T47D (cell line): ENCODE results near the gene GTF2I.
"Not testable (repeated sequence)": the region's sequence is repeated elsewhere in the genome, so short reads cannot be mapped to it uniquely, and the experiment has no call there.

ENCODE experiments used
- DNase-seq, 2 experiments: peaks; one replicate each; pipeline versions ENCODE4 v3.0.0 to v3.0.0-alpha.2; 2011 to 2012; ENCODE audit warnings: low read depth in 1 of 2, low spot score in 1 of 2
- JUND ChIP-seq: IDR thresholded peaks from 2 replicates; pipeline ENCODE4 v1.6.1; 2012; ENCODE audit warnings: low read depth
- in situ Hi-C: cut with HindIII; loops from 2 replicates; pipeline ENCODE4 v1.10.0; 2016; ENCODE audit warnings: low sequenced_read_pairs, low pct_unique_long_range_greater_than_20kb

GTF2I gene

DNA sequence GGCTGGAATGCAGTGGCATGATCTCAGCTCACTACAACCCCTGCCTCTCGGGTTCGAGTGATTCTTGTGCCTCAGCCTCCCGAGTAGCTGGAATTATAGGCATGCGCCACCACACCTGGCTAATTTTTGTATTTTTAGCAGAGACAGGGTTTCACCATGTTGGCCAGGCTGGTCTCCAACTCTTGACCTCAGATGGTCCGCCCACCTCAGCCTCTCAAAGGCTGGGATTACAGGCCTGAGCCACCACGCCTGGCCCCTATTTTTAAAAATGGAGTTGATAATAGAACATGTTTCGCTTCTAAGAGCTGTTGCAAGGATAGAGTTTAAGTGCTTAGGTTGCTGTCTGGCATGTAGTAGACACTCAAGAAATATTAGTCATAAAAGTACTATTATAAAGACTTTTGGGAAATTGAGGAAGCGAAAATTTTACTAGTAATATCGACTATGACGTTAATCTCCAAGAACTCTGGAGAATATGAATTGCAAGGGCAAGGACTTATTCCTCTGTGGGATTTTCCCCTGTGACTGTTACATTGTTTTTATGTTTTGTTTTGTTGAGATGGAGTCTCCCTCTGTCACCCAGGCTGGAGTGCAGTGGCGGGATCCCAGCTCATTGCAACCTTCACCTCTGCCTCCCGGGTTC is 7.9 kb downstream of the GTF2I start:
- no peak for TF ChIP-seq JUND
- DNase-seq = no peak
- in situ Hi-C loops = no loop called here

DNA sequence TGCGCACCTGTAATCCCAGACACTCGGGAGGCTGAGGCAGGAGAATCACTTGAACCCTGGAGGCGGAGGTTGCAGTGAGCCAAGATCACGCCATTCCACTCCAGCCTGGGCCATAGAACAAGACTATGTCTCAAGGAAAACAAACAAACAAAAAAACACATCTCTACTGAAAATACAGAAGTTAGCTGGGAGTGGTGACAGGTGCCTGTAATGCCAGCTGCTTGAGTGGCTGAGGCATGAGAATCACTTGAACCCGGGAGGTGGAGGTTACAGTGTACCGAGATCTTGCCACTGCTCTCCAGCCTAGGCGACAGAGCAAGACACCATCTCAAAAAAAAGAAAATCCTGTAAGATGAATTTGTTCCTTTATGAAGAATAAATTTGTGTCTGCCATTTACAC is 9.5 kb downstream of the GTF2I start:
- DNase-seq, in situ Hi-C loops: not testable (repeated sequence)

DNA sequence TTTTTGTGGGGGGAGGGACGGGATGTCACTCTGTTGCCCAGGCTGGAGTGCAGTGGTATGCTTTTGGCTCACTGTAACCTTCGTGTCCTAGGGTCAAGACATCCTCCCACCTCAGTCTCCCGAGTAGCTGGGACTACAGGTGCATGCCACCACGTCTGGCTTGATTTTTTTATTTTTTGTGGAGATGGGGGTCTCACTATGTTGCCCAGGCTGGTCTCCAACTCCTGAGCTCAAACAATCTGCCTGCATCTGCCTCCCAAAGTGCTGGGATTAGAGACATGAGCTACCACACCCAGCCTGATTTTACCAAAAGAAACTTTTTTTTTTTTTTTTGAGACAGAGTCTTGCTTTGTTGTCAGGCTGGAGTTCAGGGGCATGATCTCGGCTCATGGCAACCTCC is 10.0 kb downstream of the GTF2I start:
- DNase-seq = not testable (repeated sequence)

GRCh38 chr7:74671602-74672001 is 14.1 kb downstream of the GTF2I start:
- TF ChIP-seq JUND = no peak
- DNase-seq = no peak
- in situ Hi-C loops = no loop called here

More for the DNA sequence above, 10.0 kb downstream of the GTF2I start:
- in situ Hi-C loops = not testable (repeated sequence)

GRCh38 chr7:74672343-74672915 is 14.9 kb downstream of the GTF2I start:
- in situ Hi-C loops = no loop called here
- no peak for TF ChIP-seq JUND
- no peak for DNase-seq

DNA sequence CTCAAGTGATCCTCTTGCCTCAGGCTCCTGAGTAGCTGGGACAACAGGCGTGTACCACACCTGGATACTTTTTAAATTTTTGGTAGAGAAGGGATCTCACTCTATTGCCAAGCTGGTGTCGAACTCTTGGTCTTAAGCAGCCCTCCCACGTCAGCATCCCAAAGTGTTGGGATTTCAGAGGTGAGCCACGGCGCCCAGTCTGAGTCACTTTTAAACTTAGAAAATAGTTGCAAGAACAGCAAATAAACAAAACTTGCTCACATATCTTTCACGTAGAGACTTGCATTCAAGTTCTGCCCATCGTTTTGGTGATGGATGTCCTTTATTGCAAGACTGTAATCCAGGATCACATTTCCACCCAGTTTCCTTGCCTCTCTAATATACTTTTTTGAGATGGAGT is 16.6 kb downstream of the GTF2I start:
- DNase-seq = no peak
- in situ Hi-C loops = no loop called here
- no peak for TF ChIP-seq JUND

- no peak for TF ChIP-seq JUND
- in situ Hi-C loops = no loop called here
- no peak for DNase-seq
These were observed 25.3 kb downstream of the GTF2I start for GRCh38 chr7:74682829-74683228.

DNA sequence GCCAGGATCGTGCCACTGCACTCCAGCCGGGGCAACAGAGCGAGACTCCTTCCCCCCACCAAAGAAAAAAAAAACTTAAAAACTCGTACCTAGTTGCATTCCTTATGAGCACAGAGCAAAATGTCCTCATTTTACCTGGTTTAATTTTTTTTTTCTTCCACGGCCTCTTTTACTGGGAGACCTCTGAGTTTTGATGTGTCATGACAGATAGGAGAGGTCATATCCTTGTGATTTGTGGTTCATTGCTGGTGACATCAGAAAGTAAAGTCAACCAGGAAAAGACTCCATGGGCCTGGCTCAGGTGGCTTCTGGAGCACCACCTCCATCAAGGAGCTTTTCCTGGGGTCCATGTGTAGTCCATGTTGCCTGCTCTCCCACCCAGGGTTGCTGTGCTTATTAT is 26.3 kb downstream of the GTF2I start:
- TF ChIP-seq JUND = no peak
- in situ Hi-C loops = no loop called here
- no peak for DNase-seq

- in situ Hi-C loops = no loop called here
- no peak for DNase-seq
- TF ChIP-seq JUND = no peak
These were observed 27.0 kb downstream of the GTF2I start for GRCh38 chr7:74684473-74684872.

DNA sequence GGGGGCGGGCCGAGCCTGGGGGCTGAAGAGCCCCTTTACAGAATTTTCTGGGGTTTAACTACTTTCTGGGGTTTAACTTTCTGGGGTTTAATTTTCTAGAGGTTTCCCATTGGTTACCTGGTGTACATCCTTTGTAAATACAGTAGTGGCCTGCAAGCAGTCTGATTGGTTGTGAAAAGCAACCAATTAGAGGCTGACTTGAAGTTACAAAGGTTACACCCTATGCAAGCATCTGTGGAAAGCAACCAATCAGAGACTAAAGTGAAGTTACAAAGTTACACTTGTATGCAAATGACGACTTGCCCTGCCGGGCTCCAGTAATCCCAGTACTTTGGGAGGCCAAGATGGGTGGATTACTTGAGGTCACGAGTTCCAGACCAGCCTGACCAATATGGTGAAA is 27.4 kb downstream of the GTF2I start:
- in situ Hi-C loops = no loop called here
- DNase-seq = peak in 1 of 2 experiments; percentile 19
- TF ChIP-seq JUND = no peak

GRCh38 chr7:74690474-74690873 is 33.0 kb downstream of the GTF2I start:
- in situ Hi-C loops = no loop called here
- no peak for TF ChIP-seq JUND

GRCh38 chr7:74704419-74704818 is 46.9 kb downstream of the GTF2I start:
- DNase-seq, in situ Hi-C loops: not testable (repeated sequence)

More at GRCh38 chr7:74690474-74690873, 33.0 kb downstream of the GTF2I start:
- no peak for DNase-seq

- TF ChIP-seq JUND = no peak
- in situ Hi-C loops = no loop called here
- DNase-seq = no peak
These were observed 49.7 kb downstream of the GTF2I start for GRCh38 chr7:74707238-74707637.
